Activated CD4-positive, alpha-beta T cell treated with anti-CD3 and anti-CD28 coated beads for 4 hours (primary cell): ENCODE measurements around the gene STAMBPL1.

Experiments used
- DNase-seq, 2 donors: peaks; one replicate each; pipeline ENCODE4 v3.0.0-alpha.2; 2020

STAMBPL1 gene

DNA sequence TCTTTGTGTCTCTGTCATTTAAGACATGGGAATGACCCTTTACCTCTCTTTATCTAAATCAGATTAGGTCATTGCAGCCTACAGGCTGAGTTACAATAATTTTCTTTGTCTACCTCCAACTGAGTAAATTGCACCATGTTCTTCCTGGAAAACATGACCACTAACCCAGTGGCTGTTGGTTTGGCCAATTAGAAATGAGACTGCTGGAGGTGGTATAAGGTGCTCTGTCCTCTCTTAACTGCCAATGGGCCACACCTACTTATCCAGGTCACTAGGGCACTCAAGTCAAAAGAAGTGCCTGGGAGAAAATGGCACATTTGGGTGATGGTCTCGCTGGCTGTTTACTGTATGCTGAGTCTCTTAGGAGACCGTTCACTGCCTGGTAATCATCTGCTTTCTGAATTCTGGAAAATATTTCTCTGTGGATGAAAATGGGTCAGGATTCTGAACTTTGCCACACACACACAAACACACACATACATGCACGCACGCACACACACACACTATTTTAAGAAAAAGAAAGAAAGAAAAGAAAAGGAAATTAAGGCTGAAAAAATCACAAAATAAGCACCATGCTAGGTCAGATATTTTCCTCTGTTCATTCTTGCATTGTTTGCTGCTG is 16.4 kb downstream of the STAMBPL1 start:
- DNase-seq = no peak

- DNase-seq = peak; percentile 23 to 40
These were observed 17.2 kb downstream of the STAMBPL1 start for GRCh38 chr10:88896994-88897853.

DNA sequence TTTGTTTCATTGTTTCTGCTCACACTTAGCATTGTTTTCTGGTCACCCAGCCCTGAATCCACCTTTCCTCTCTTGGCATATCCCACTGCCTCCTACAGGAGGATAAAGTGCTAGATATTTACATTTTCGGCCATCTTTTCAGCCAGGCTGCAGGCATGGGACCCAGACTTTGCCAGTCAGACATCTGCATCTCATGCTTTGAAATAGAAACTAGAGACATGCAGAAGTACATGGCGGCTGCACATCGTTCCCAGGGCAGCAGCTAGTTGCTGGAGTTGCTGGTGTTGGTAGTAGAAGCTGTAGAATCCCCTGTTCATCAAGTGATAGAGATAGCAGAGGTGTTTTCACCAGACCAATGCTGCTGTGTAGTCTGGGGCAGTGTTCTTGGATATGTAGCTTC is 18.7 kb downstream of the STAMBPL1 start:
- DNase-seq = no peak

DNA sequence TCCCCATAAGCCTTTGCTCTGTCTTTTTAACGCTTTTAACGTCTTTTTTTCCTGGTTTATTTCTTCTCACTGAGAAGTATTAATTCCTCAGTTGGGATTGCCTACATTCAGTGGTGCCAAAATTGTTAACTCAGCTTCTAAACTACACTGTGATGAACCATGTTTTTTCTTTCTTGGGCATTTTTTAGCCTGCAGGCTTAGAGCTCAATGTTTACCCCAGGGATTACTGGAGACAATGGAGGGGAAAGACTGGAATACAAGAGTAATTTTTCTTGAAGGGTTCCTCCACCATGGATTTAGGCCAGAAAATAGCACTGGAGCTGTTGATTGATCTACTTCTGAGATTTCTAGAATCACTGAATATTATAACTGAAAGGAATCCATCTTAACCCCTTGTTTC is 19.8 kb downstream of the STAMBPL1 start:
- DNase-seq = no peak

GRCh38 chr10:88901206-88901983 is 21.4 kb downstream of the STAMBPL1 start:
- DNase-seq = no peak

DNA sequence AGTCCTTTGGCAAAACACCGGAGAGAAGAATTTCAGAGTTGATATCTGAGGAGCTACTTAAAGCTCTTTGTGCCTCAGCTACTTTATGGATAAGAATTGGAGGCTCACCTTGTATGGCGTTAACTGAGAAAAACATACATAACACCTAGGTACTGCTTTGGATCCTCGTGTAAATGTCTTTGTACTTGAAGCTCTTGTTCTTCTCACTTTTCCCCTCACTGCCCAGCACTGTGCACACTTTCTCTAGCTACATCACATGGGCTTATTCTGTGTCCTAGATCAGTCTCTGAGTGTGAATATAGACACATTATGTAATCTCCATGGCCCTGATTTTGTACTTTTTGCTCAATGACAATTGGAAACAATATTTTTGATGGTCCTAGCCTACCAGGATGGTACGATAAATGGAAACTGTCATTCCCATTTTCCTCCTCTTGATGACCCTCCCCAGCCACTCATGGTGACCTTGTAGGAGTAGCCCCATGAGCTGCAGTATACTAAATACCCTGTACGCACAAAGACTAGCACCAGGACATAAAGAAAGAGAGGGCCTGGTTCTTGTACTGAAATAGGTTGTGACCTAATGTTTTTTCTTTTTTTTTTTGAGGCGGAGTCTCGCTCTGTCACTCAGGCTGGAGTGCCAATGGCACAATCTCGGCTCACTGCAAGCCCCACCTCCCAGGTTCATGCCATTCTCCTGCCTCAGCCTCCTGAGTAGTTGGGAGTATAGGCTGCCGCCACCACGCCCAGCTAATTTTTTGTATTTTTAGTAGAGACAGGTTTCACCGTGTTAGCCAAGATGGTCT is 22.1 kb downstream of the STAMBPL1 start:
- DNase-seq = no peak

DNA sequence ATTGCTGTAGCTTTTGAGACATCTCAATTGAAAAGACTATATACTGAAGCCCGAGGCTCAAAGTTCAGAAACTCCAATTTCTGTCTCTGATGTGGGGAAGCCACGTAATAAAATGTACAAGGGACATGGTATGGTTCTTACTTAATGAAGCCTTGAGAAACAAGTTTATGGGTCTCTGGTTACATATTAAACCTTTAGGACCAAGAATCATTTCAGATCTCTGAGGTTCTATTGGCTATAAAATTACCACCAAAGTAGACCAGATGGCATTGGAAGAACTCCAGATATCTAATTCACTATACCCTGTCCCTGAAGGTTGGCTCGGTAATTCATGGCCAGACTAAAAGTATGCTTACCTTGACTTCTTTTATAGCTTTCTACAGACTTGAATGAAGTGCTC is 23.7 kb downstream of the STAMBPL1 start:
- no peak for DNase-seq

DNA sequence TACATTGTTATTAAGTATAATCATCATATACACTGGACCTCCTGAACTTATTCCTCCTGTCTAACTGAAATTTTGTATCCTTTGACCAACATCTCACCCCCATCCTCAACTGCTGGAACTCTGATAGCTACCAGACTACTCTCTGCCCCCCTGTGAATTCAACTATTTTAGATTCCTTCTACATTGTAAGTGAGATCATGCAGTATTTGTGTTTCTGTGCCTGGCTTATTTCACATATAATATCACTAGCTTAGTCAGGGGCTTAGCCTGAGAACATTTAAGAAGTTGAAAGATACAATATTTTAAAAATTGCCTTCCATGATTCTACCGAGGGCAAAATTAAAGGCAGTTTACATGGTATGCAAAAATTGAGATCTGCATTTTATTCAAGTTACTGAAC is 26.9 kb downstream of the STAMBPL1 start:
- no peak for DNase-seq

GRCh38 chr10:88908194-88908593 is 28.1 kb downstream of the STAMBPL1 start:
- peak in 1 of 2 donors; percentile 10 for DNase-seq

GRCh38 chr10:88911116-88911515 is 31.1 kb downstream of the STAMBPL1 start:
- DNase-seq = no peak

- no peak for DNase-seq
These were observed 31.8 kb downstream of the STAMBPL1 start for GRCh38 chr10:88911851-88912250.

DNA sequence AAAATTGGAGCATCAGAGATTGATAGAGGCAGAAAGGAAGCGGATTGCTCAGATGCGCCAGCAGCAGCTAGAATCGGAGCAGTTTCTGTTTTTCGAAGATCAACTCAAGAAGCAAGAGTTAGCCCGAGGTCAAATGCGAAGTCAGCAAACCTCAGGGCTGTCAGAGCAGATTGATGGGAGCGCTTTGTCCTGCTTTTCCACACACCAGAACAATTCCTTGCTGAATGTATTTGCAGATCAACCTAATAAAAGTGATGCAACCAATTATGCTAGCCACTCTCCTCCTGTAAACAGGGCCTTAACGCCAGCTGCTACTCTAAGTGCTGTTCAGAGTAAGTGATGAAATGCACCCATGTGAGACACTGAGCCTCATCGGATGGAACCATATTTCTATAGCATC is 33.1 kb downstream of the STAMBPL1 start:
- DNase-seq = no peak

GRCh38 chr10:88913788-88914187 is 33.7 kb downstream of the STAMBPL1 start:
- DNase-seq = no peak

GRCh38 chr10:88915781-88916180 is 35.7 kb downstream of the STAMBPL1 start:
- DNase-seq = no peak

DNA sequence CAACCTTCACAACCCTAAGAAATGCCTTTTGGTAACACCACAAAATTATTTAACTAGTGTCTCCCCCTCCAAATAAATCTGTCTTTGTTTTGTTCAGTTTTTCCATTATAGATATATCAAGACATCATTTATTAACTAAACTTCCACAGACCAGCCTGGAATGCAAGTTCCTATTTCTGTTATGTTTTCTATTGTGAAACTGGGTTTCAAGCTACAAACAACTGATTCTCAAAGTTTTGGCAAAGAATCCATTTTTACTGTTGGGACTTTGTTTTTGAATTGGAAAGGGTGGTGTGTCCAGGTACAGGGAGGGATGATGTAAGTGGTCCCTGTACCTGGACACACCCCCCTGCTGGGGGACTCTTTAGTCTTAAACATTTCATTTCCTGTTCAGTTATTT is 36.2 kb downstream of the STAMBPL1 start:
- DNase-seq = no peak

GRCh38 chr10:88916986-88917385 is 36.9 kb downstream of the STAMBPL1 start:
- no peak for DNase-seq

DNA sequence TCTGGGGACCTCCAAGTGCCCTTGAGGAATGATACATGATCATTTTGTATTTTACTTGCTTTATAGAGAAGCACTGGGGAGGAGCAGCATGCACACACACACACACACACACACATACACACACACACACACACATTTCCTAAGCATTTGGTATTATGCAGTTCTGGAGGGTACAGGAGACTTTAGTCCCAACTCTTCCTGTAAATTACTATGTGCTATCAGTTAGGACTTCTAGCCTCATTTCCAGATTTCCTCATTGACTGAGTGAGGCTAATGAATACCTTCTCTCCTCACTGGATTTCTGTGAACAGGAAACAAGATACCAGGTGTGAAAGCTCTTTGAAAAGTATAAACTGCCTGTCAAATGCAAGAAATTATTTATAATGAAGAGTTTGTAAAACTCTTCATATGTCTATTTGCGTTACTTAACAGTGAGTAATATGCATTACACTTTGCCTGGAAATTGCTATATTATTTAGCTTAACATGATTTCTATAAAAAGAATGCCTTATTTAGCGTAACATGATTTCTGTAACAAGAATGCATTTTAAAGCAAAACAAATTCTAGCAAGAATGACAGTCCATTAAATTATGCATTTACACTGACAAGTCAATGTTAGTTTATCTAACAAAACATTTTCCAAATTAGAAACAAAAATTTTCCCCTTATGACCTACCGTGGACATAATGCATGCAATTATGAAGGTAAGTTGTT is 38.3 kb downstream of the STAMBPL1 start:
- DNase-seq = no peak

DNA sequence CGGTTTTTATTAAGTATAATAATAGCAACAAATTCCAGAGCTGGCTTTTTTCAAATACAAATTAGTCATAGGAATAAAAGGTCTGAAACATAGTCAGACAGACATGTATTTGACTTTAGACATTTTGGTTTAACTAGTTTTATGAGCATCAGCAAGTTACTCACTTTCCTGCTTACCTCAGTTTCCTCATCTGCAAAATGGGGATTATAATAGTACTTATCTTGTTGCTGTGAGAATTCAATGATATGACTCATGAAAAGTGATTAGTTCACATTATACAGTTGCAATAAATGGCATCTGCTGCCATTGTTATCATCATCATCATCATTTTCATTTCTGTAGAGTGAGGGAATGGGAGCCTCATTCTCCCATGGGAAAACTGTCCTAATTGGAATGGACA is 39.0 kb downstream of the STAMBPL1 start:
- DNase-seq = no peak

DNA sequence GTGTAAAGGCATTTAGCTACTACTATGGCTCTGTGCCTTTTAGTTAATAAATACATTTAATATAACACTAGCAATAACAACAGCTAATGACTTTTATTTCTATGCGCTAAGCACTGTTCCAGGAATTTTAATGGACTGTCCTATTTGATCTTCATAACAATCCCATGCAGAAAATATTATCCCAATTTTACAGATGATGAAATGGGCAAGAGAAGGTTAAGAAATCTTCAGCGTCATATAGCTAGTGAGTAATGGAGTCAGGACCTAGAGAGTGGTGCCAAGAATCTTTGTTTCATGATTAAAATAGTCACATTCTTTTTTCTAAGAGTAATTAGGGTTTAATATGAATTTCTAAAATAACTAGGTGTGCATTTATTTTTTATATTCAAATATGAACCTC is 40.2 kb downstream of the STAMBPL1 start:
- DNase-seq = no peak

DNA sequence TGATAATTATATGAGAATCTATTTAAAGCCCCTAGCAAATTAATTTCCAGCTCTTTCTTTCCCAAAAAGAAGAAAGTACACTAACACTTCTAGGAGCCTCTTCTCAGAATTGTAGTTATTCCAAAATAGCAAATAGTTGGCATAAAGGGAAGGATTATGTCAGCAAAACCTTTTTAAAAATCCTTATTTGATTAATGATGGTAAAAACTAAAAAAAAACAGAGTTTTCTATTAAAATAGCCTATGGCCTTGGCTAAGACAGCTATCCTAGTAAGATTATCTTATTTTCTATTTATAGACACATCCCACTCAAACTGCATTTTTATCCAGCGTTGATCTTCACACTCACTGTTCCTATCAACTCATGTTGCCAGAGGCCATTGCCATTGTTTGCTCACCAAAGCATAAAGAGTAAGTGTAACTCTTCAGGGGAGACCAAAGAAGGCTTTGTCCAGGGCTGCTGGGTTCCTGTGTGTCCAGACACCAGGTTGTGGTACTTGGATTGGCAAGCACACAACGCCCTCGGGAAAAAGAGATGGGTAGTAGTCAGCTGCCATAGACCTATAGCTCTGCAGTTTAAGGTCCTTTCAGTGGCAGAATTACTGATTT is 41.0 kb downstream of the STAMBPL1 start:
- DNase-seq = no peak

DNA sequence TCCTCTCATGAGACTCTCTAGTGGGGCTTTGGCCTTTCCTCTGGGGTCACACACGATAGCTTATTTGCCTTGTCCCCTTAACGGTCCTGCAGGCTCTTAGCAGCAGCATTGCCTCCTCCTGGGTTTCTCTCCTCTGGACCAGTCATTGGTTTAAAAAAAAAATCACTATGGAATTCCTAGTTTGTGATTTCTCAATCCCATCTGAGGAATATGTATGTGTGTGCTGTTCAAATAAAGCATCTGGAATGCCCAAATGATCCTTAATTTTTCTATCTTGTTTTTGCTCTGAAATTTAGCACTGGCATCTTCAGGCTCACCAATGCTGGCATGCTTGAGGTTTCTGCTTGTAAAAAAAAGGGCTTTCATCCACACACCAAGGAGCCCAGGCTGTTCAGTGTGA is 42.0 kb downstream of the STAMBPL1 start:
- DNase-seq = no peak

DNA sequence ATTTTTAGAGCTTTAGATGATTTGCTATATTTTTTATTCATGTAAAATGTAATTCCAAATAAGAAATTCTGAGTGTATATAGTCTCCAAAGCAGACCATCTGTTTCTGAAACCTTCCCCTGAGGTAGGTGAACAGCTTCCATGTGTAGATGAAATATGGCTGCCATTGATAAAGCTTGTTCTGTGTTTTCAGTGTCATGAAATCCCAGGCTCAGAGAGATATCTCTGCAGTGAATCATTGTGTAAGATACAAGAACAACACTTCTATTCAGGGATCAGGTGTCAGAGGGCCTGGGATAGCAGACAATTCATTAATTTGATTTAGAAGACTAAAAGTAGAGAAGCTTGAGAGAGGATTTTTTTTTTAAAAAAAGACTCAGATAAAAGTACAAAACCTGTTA is 43.5 kb downstream of the STAMBPL1 start:
- DNase-seq = no peak
